GM18519 (cell line): ENCODE results near the gene RIPK3.

Source experiments
- ATAC-seq: cut with Tn5 transposase; IDR thresholded peaks from one replicate; pipeline ENCODE4 v1.9.1; 2021; ENCODE audit warnings: mild to moderate bottlenecking, moderate library complexity; ENCODE audit not compliant: unreplicated experiment, low FRiP score

Gene RIPK3

GRCh38 chr14:24308342-24309124 is 31.3 kb downstream of the RIPK3 start:
- no peak for ATAC-seq

- ATAC-seq, result no peak
Observed at GRCh38 chr14:24307575-24308341, 32.0 kb downstream of the RIPK3 start, which contains the start of gene CIDEB. Gene CIDEB (minus strand): TSS chr14:24307977. CDS start chr14:24307858, 119 bp downstream.

GRCh38 chr14:24307156-24307574 is 32.6 kb downstream of the RIPK3 start:
- ATAC-seq, result no peak

- no peak for ATAC-seq
Observed at GRCh38 chr14:24304019-24304387, 35.8 kb downstream of the RIPK3 start.

GRCh38 chr14:24300326-24300980 is 39.3 kb downstream of the RIPK3 start:
- no peak for ATAC-seq

GRCh38 chr14:24299255-24300191 is 40.3 kb downstream of the RIPK3 start, which contains the start of the genes DHRS1 and NOP9:
Gene DHRS1 (minus strand): TSS chr14:24299780. CDS start chr14:24299106, 674 bp downstream.
Gene NOP9 (plus strand): TSS chr14:24299850. CDS start chr14:24299955, 105 bp downstream.
- peak; percentile 50 for ATAC-seq

- ATAC-seq, result no peak
Observed at GRCh38 chr14:24298892-24299254, 40.9 kb downstream of the RIPK3 start.

GRCh38 chr14:24297190-24297964 is 42.4 kb downstream of the RIPK3 start:
- no peak for ATAC-seq

- ATAC-seq, result no peak
Observed at GRCh38 chr14:24296341-24297157, 43.2 kb downstream of the RIPK3 start.

GRCh38 chr14:24293525-24293924 is 46.3 kb downstream of the RIPK3 start:
- ATAC-seq, result no peak

GRCh38 chr14:24292118-24292807 is 47.5 kb downstream of the RIPK3 start:
- no peak for ATAC-seq

GRCh38 chr14:24291446-24292117 is 48.2 kb downstream of the RIPK3 start:
- no peak for ATAC-seq

GRCh38 chr14:24290746-24291145 is 49.0 kb downstream of the RIPK3 start:
- ATAC-seq, result no peak

GRCh38 chr14:24289649-24290280 is 50.0 kb downstream of the RIPK3 start:
- ATAC-seq, result no peak

GRCh38 chr14:24286996-24287395 is 52.8 kb downstream of the RIPK3 start:
- no peak for ATAC-seq
